GM19023 (cell line): ENCODE measurements around the gene FNBP1L.

Source experiments
- ATAC-seq: cut with Tn5 transposase; IDR thresholded peaks from one replicate; pipeline ENCODE4 v1.9.1; 2021; ENCODE audit warnings: mild to moderate bottlenecking, moderate library complexity; ENCODE audit not compliant: unreplicated experiment

The FNBP1L gene

DNA sequence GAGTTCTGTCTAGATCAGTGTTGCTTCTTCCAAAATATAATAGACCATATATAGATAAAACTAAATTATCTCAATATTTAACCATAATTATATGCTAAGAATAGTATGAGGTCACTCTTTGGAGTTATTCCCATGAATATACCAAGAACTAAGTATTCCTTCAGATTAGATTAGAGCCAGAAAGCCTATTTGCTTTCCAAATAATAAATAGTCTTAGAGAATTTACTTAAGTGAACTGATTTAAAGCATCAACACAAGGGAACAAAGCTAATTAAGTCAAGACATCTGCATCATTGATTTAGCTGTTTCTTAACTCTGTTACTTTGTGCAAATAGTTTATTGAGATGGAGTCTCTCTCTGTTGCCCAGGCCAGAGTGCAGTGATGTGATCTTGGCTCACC lies 35.7 kb downstream of the FNBP1L start:
- no peak for ATAC-seq

DNA sequence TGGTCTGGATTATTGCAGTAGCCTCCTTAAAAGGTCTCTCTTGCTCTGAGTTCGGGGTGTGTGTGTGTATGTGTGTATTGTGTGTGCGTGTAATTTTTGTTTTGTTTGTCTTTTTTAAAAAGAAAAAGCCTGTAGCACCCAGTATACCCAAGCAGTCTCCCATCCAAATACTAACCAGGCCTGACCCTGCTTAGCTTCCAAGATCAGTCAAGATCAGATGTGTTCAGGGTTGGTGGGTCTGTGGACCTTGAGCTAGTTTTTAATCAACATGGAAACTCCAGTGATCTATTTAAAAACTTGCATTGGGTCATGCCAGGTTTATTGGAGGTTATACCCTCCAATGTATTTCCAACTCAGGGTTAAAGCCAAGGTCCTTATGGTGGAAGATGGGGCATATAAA lies 40.3 kb downstream of the FNBP1L start:
- ATAC-seq = no peak

DNA sequence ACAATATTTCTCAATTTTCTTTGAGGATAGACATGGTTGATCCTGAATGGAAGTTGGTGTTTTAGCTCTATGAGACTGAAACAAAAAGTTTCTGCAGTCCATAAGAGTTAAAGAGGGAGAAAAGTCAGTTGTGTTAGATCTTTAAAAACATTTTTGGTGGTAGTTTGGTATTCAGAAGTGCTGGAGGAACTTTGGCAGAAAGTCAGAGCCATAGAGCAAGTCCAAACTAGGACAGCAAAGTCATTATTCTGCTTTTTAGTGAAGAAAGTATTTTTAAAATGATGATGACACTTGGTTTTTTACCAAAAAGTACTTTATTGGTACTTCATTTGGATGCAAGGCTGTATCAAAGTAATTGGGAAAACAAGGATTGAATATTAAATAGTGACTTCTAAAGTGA lies 41.8 kb downstream of the FNBP1L start:
- ATAC-seq = no peak

DNA sequence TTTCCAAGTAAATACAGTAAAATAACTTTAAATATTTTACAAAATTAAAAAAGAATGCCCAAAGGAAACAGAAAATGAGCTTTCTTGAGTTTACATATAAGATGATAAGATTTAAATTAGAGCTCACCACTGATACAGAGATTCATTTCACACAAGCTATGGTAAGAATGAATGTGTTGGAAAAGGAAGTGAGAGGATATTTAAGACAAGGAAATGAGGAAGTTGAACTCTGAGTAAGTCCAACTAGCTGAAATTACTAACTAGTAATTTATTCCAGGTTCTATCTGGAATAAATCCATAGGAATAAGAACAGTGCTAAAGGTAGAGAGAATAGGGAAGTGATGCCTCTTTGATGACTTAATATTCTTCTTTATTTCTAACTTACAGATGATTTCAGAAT lies 42.4 kb downstream of the FNBP1L start:
- ATAC-seq = no peak

DNA sequence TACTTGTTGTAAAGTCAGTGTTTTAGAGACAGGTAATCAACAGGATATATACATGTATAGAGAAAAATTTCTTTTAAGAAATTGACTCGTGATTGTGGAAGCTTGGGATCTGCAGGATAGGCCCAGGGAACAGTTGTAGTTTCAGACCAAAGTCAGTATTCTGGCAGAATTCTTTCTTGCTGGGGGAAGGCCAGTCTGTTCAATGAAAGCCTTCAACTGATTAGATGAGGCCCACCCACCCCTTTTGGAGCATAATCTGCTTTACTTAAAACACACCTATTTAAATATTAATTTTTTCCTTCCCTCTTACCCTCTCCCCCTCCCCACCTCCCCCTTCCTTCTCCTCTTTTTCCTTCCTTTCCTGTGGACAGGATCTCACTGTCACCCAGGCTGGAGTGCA lies 48.0 kb downstream of the FNBP1L start:
- no peak for ATAC-seq

DNA sequence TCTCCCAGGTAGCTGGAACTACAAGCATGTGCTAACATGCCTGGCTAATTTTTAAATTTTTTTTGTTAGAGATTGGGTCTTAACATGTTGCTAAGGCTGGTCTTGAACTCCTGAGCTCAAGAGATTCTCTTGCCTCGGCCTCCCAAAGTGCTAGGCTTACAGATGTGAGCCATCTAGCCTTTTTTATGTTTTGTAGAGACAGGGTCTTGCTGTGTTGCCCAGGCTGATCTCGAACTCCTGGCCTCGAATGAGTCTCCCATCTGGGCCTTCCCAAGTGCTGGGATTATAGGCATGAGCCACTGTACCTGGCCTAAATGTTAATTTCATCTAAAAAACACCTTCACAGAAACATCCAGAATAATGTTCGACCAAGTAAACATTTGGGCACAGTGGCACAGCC lies 48.6 kb downstream of the FNBP1L start:
- no peak for ATAC-seq

DNA sequence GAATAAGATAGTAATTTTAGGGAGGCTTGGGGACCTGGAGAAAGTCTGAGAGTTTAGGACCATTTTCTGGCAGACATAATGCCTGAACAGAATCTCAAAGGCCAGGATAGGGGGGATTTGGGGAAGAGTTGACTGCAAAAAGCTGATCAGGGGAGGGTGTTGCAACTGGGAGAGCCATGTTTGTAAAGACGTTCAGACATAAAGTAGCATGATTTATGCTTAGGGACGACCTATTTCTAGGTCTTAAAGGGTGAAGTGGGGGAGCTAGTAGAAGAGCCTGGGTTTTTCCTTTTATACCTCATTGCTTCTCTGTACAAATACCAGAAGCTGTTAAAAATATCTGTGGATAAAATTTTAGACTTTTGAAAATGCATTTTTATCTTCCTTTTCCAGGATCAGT lies 51.2 kb downstream of the FNBP1L start:
- ATAC-seq = no peak

DNA sequence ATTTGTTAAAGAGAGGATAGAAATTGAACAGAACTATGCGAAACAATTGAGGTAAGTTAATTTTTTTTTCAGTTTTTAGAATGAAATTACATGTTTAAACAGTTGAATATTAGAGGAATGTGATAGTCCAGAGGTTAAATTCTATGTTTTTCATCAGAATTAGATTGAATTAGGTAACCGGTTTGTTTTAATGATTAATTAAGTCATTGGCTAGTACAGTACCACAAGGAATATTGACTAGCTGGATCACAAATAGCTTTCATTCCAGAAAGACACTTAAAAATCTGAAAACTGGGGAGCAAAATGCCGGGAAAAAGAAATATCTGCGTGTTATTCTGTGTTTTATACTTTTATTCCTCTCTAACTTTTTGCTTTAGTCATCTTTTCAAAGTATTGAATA lies 51.6 kb downstream of the FNBP1L start:
- no peak for ATAC-seq

DNA sequence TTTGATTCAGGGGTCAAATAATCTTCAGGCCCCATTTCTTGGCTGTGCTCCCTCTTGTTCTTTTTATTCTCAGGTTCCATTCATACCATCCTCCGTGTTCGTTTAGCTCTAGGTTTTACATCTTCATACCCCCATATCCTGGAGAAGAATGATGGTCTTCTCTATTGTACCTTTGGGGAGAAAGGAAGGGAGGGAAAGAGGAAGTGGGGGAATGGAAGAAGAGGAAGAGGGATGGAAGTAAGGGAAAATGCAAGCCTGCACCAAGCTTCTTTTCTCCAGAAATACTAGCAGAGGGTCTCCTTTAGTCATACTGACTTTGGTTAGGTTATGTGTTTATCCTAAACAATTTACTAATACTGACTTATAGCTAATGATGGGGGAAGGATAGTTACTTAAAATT lies 52.4 kb downstream of the FNBP1L start:
- no peak for ATAC-seq

DNA sequence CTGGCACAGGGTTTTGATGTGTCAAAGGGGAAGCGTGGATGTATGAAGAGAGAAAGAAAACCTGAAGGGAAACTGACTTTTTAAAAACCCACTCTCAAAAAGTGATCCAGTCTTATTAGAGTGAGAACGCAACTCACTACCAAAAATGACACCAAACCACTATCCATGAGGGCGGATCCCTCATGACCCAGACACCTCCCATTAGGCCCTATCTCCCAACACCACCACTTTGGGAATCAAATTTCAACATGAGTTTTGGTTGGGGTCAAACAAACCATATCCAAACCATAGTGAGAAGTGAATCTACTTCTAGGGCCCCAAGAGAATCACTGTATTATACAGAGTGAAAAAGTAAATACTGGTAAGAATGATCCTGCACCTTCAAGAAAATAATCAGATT lies 53.5 kb downstream of the FNBP1L start:
- no peak for ATAC-seq

DNA sequence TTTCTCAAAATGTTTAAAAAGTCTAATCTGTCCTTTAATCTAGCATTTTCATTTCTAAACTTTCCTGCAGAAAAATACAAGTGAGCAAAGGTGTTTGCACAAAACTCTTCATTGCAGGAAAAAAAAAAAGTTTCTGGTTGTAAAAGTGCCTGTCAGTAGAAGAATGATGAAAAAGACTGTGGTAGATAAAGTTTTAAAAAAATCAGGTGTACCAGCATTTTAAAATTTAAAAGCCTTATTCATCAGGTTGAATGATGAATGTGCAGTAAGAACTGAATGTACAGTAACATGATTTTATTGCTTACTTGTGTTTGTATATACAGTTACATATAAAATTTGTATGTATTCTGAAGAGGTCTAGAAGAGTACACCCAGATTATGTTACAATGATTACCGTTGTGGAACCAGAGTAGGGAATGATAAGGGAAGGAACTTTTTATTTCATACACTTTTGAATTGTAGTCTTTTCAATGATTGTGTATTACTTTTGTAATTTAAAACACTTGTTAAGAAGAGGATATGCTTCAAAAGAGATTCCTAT lies 54.0 kb downstream of the FNBP1L start:
- ATAC-seq = no peak

DNA sequence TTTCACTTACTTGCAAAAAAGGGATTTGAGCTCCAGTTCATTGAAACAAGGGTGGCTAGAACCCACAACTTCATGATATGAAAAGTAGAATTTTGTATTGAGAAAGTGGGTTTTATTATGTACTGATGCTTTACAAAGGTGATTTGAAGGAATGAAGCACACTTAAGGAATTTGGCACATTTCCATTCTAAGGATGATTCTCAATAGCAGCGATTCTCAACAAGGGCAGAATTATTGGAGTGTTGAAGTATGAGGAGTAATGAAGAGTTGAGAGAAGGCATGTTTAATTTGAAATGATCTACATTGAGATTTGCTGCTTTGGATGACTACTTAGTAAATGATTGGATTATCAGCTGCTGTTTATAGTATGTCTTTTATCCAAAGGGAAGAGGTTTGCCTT lies 54.7 kb downstream of the FNBP1L start:
- ATAC-seq = no peak

DNA sequence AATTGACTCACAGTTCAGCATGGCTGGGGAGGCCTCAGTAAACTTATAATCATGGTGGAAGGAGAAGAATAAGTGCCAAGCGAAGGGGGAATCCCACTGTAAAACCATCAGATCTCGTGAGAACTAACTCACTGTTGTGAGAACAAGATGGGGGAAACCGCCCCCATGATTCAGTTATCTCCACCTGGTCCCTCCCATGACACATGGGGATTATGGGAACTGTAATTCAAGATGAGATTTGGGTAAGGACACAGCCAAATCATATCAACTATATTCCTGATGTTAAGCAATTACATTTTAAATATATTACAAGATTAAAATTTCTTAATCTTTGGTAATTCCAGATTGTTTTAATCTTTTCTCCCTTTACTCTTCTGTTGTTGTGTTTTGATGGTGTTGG lies 55.2 kb downstream of the FNBP1L start:
- ATAC-seq = no peak

DNA sequence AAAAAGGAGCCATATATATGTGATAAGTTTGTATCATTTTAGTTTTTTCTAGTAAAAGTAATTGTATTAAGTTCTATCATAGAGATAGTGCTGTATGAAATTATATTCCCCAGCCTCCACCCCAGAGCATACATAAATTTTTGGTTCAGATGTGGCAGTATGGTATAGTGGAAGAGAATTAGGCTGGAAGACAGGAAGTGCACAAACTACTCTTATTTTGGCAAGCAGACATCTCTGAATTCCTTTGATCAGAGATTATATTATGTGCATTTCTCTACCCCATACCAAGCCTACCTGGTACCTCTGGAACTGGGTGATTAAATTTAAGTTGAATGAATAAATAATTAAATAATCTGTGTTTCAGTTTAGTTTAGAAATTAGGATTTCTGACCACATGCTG lies 55.9 kb downstream of the FNBP1L start:
- ATAC-seq = no peak

DNA sequence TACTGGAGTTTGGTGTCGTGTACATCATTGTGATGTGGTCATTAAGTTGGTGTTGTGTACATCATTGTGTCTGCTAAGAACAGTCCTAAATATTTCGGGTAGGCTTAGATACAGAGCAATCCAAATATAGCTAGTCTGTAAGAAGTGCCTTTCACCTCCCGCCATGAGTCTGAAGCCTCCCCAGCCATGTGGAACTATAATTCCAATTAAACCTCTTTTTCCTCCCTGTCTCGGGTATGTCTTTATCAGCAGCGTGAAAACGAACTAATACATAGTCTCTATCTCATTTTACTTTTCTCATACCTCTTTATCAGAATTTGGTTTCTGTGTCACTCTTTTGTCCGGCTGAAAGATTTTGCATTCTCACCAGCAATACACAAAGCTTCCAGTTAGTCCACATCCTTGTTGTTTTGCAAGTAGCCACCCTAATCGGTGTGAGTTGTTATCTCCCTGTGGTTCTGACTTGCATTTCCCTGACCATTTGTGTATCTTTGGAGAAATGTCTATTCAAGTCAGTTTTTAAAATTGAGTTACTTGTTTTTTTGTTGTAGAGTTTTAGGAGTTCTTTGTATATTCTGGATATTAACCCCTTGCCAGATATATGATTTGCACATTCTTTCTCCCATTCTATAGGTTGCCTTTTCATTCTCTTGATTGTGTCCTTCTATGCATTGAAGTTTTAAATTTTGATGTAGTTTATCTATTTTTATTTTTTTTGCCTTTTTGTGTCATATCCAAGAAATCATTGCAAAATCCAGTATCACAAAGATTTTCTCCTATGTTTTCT lies 56.5 kb downstream of the FNBP1L start:
- no peak for ATAC-seq

DNA sequence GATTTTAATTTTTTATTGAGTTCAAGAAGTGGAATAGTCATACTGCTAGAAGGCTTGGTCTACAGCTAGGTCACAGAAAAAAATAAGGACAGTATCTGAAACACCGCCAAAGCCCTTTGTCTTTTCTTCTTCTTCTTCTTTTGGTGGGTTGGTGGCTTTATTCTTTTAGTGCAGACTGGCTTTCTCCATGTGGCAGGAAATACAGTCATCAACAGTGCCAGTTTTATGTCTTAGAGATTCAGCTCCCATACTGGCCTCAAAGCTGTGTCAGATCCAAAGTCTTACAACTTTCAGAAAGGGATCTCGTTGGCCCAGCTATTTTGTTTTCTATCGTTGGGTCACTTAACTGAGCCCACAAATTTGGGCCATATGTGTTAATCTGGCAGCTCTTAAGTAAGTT lies 58.2 kb downstream of the FNBP1L start:
- ATAC-seq = no peak

DNA sequence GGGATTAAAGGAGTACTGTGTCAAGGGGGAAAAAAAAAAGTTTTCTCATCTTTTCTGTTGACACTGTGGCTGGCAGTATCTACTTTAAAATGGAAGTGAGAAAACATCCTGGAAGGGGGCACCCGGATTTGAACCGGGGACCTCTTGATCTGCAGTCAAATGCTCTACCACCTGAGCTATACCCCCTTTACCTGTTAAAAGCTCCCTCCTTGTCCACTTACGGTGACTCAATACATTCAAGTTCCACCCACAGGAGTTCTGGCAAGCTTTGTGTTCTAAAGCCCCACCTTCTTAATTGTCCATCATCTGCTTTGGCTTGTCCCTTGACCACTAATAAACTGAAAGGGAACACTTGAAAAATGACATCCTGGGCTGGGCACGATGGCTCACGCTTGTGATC lies 68.2 kb downstream of the FNBP1L start:
- ATAC-seq = no peak

DNA sequence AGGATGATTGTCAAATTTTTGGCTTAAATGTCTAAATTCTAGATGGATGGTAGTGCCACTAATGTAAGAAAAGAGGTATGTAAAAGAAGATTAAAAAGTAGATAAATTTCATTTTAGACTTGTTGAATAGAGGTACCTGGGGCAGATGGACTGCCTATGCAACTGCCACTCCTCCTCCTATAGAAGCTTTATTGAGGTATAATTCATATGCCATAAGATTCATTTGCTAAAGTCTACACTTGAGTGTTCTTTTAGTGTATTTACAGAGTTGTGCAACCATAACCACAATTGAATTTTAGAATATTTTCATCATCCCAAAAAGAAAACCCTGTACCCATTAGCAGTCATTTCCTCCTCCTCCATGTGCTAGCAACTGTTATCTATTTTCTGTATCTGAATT lies 70.6 kb downstream of the FNBP1L start:
- ATAC-seq = no peak

DNA sequence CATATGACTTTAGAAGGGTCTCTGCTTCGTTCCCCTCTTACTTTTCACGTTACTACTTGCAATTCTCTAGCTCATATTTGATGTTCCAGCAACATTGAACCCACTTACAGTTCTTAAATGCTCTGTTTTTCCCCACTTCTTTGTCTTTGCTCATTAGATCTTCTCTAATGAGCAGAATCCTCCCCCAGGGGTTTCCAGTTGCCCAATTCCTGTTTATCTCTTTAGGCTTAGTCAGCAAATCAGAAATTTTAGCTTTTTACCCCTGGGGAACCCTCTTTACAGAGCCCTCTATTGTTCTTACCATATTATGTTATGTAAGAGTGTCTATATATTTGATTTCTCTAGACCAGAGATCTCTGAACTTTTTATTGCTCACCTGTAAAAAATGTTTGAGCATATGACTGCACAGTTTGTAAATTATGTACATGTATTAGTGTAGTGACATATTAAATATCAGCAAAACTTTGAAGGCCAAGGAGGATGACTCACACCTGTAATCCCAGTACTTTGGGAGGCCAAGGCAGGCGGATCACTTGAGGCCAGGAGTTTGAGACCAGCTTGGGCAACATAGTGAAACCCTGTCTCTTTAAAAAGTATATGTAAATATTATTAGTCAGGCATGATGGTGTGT lies 71.4 kb downstream of the FNBP1L start:
- ATAC-seq = no peak

DNA sequence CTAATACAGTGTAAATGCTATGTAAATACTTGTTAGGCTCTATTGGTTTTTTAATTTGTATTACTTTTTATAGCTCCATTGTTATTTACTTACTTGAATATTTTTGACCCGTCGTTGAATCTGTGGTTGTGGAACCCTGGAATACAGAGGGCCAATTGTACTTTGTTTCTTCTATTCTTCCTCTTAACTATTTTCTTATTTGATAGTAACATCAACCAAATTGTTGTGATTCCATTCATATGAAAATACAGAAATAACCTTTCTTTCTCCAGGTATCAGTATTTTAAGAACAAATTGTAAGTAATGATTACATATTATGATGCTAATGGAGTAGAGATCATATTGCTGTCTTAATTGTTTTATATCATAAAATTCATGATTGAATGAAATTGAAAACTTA lies 73.7 kb downstream of the FNBP1L start:
- no peak for ATAC-seq

DNA sequence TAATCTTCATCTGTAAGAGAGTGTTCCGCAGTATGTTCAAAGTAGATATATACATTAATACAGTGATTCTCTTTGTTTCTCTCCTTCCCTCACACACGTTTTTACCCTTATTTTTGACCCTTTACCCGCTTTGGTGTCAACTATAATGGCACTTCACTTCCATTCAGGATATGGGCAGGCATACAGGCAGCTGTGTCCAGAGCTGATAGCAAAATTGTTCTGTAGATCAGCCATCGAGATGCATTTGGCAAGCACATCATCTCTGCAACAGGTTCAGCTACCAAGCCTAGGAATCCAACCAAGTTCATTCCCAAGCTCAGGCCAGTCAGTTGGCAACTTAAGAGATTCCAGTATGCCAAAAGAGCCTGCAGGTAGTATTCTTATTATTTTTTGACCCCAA lies 74.8 kb downstream of the FNBP1L start:
- ATAC-seq = no peak

DNA sequence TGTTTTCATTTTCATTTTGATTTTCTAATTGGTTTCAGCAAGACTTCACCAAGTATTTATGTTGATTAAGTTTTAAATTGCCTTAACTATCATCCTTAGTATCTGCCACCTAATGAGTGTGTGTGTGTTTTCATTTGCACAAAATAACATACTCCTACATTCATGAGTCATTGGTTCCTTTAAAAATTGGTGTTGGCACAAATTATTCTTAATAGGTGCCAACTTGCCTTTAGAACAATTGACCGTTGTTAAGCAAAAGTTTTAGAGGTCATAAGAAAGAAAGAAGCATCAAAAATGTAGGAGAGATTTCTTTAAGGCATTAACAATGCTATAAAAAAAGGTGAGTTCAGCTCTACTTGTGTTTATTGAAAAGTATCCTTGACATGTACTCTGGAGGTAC lies 77.5 kb downstream of the FNBP1L start:
- no peak for ATAC-seq

DNA sequence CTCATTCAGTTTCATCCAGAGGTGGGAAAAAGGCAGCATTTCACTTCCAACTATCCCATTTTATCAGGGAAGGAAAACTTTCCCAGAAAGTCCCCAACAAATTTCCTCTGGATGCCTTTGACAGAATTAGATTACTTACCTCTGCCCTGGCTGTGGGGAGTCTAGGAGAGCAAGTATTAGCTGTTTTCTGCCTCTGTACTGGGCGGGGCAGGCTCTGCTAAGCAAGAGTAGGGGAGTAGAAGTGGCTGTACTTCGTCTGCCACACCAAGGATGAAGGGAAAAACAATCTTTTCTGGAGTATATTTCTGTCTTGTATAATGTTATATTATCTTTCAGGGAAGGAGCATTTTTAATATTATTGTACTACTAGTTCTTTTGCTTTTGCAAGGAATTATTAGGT lies 78.5 kb downstream of the FNBP1L start:
- ATAC-seq = no peak
